Fibroblast of skin of scalp (primary cell): ENCODE results near the gene TOP1. TPM values are rescaled to one million over a fixed set of nuclear protein-coding genes. Genes with fewer than 3 reads are reported as not detected.
"Not testable (repeated sequence)": the region's sequence is repeated elsewhere in the genome, so short reads cannot be mapped to it uniquely, and the experiment has no call there.

Experiments
- DNase-seq: peaks from one replicate; pipeline ENCODE4 v3.0.0-alpha.2; 2013
- polyA plus RNA-seq, 2 experiments: library from polyadenylated mRNA; unstranded; fragments of 120-200 nt; gene quantifications; one replicate each; pipeline ENCODE4 v1.2.1, GENCODE V29; 2013; ENCODE audit not compliant: insufficient read length in 2 of 2

Gene TOP1
- polyA plus RNA-seq (2013, experiment 1 of 2; ENCODE audit: insufficient read length): 43.6 TPM
- polyA plus RNA-seq (2013, experiment 2 of 2; ENCODE audit: insufficient read length): 49.1 TPM

DNA sequence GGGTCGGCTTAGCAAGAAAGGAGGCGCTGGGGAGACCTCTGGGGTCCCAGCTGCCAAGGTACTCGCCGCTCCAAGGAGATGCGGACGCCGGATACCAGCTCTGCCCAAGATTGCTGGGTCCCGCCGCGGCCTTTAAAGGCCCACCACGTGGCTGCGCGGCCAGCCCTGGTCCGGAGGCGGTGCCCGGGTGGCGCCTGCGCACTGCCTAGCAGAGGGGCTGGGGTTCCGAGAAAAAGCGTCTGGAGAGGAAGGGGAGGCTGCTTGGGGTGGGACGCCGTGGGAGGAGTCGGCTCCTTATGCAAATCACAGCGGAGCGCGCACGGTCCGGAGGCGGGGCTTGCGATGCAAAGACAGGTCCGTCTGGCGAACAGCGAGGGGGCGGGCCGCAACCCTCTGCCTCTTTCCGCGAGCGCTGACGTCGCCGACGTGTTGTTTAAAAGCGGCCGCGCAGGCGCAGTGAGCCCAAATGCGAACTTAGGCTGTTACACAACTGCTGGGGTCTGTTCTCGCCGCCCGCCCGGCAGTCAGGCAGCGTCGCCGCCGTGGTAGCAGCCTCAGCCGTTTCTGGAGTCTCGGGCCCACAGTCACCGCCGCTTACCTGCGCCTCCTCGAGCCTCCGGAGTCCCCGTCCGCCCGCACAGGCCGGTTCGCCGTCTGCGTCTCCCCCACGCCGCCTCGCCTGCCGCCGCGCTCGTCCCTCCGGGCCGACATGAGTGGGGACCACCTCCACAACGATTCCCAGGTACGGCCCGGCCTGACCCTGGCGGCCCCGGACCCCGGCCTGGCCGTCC, at the start of gene TOP1:
Gene TOP1 (plus strand): TSS at position 464 of the 791 bp plus-strand sequence. CDS start 246 bp downstream, at position 710.
- DNase-seq: peak; percentile 100

DNA sequence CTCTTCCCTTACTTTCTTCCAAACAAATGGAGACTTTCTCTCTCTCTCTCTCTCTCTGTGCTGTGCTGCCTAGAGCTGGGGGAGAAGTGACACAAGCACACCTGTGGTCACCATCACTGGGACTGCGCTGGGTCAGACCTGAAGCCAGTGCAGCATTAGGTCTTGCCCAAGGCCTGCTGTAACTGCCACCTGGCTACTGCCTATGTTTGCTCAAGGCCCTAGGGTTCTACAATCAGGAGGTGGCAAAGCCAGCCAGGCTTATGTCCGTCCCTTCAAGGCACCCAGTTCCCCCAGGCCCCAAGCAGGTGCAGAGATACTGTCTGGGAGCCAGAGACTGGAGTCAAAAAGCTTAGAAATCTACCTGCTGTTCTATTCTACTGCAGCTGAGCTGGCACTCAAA, 49.4 kb upstream of the TOP1 start:
- no peak for DNase-seq

DNA sequence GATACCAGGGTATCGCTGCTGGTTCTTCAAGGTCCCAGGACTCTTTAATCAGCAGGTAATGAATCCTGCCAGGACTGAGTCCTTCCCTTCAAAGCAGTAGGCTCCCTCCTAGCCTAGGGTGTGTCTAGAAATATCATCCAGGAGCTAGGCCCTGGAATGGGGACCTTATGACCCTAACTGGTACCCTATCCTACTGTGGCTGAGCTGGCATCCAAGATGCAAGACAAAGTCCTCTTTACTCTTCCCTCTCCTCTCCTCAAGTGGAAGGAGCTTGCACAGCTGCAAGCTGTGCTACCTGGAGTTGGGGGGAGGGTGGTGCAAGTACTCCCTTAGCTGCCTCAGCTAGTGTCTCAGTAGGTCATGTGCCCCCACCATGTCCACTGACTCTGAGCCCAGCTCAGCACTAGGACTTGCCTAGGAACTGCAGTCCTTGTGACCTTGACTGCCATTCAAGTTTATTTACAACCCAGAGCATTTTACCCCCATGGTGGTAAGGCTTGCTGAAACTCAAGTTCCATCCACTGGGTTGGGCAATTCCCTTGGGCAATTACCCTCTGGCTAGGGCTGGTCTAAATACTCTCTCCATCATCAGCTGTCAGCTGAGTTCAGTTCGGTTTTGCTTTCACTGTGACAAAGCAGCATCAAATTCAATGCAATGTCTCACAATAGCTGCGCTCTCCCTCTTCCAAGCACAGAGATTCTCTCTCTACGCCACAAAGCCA, 48.4 kb upstream of the TOP1 start:
- DNase-seq: no peak

DNA sequence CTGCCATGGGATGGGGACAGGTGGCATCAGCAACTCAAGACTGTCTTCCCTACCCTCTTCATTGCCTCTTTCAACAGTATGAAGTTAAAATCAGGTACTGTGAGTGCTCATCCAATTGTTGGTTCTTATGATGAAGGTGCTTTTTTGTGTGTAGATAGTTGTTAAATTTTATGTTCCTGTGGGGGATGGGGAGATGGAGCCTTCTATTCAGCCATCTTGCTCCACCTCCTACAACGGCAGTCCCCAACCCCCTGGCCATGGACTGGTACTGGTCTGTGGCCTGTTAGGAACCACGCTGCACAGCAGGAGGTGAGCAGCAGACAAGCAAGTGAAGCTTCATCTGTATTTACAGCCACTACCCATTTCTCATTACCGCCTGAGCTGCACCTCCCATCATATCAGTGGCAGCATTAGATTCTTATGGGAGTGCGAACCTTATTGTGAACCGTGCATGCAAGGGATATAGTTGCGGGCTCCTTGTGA, 47.8 kb upstream of the TOP1 start:
- no peak for DNase-seq

DNA sequence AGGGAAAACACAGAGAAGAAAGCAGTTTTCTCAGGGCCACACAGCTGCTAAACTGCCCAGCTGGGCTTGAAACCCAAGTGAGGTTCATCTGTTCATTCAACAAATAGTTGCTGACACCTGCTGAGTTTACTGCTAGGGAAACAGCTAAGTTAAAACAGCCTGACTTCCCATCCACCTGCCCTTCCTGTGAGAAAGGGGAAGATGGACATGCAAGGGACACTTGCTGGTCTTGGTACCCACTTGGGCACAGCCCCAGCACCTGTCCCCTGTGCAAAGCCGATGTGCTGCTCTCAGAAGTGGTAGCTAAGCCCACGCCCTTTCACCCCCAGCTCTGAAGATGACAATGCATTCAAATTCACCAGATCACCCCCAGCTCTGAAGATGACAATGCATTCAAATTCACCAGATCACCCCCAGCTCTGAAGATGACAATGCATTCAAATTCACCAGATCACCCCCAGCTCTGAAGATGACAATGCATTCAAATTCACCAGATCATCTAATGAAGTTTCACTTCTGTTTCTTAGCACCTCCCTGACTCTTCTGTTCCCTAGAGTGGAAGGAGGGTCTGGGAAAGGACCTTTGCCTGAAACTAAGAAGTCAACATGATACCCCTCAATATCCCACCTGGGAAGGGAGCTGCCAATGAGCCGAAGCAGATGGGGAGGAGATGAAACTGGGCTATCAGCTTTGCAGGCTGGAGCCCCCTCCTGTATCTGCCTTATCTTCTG, 46.0 kb upstream of the TOP1 start:
- no peak for DNase-seq

DNA sequence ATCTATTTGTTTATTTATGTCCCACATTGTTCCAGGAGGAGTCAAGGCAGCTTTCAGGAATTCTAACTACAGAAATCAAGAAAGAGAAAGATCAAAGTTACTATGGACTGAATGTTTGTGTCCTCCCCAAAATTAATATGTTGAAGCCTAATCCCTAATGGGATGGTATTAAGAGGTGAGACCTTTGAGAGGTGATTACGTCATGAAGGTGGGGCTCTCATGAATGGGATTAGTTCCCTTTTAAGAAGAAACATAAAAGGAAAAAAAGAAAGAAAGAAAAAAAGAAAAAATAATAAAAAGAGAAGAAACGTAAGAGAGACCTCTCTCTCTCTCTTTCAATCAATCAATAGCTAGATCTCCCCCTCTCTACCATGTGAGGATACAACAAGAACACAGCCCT, 44.7 kb upstream of the TOP1 start:
- no peak for DNase-seq

DNA sequence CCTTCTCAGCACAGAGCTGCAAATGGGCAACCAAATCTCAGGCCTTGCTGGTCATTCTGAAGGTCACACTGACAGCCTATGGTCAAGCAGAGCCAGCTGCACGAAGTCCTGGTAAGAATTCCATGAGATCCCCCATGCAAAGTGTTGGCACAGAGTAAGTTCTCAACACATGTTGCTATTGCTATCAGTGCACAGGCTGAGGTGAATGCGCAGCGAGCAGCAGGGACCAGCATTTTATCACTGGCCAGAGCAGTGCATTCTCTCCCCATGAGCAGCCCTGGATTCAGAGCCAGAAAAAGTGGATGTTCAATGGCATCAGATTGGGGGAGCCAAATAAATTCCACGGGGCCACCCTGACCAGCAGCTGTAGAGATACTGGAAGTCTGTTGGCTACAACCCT, 44.1 kb upstream of the TOP1 start:
- DNase-seq: no peak

DNA sequence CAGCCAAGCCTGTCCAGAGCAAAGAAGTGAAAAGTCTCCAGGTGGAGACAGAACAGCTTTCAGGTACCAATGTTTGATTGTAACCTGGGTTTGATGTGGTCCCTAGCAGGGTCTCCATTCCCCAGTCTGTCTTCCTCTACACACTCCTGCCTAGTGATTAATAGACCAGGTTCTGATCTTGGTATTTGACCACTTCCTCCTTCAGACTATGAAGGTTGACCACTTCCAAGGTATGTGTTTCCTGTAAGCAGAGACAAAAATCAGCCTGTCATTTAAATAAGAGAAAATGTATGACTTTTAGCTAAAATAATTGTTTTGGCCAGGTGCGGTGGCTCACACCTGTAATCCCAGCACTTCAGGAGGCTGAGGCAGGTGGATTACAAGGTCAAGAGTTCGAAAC, 41.8 kb upstream of the TOP1 start:
- DNase-seq: no peak

DNA sequence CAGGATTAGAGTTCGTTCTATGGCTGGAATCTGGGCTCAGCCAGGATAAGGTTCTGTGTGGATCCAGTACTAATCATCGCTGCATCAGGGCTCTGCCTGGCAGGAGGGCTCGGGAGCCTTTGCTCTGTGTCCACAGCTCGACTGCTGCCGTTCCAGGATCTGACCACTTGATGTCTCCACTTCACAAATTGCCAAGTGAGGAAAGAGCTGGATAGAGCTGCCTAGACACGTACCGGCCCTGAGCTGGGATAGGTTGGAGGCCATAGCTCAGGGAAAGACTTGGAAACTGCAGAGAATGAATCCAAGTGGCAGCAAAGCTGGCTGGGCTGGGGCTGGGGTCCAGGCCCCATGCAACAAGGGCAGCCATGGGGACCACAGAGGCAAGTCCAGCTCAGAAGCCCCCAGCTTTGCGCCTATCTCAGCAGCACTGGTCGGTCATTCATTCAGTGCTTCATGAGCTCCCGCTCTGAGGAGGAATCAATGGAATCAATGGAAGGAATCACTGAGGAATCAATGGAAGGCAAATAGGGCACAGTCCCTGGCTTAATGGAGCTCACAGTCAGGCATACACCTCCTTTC, 38.0 kb upstream of the TOP1 start:
- peak; percentile 87 for DNase-seq

DNA sequence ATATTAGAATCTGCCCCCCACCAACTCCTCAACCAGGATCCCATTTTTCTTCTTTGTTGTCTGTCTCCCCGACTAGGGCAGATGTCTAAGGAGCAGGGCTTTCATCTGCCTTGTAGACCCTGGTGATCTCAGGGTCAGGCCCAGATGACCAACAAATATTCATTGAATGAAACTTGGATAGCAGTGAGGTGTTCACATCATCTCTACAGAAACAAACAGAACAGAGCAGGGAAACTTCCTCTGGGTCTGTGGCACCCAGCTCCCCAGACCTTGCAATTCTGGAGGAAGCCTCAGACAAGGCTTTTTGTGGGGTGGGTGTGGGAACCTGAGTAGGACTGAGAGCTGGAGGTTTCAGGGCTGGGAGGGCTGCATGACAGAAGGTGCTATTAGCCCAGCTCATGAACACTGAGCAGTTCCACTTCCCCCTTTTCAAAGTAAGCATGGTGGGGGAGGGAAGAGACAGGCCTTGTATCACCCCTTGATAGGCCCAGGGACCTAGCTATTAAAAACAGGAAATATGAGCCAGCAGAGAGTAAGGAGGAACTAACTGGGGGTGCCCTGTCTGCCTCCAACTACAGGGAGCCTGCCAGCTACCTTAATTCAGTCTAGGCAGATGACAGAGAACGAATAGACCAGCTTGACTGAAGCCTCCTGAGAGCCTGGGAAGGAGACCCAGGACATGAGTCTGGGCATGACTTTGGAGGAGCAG, 37.3 kb upstream of the TOP1 start:
- DNase-seq: no peak

DNA sequence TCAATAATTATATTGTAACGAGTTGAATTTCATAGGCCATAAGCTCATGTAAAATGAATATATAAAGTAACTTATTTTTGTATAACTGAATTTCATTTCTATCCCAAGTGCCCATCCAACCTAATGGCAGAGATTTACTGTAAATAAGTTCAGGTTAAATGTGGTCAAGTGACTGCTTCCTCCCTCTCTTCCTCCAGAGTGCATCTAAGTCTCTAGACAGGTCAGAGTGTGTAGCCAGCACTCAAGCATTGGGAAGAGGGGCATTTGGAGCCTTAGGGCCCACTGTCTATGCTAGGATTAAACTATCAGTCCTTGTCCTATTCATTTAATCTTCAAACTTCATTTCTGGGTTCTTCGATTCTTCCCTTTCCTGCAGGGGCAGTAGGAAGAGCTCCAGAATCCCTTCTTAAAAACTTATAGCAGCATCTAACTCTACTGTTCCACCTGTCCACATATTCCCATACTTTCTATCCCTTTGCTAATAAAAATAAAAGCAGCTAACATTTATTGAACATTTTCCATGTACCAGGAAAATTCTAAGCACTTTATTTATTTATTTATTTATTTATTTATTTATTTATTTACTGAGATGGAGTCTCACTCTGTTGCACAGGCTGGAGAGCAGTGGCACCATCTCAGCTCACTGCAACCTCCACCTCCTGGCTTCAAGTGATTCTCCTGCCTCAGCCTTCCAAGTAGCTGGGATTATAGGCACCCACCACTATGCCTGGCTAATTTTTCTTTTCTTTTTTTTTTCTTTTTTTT, 36.1 kb upstream of the TOP1 start:
- DNase-seq: no peak

DNA sequence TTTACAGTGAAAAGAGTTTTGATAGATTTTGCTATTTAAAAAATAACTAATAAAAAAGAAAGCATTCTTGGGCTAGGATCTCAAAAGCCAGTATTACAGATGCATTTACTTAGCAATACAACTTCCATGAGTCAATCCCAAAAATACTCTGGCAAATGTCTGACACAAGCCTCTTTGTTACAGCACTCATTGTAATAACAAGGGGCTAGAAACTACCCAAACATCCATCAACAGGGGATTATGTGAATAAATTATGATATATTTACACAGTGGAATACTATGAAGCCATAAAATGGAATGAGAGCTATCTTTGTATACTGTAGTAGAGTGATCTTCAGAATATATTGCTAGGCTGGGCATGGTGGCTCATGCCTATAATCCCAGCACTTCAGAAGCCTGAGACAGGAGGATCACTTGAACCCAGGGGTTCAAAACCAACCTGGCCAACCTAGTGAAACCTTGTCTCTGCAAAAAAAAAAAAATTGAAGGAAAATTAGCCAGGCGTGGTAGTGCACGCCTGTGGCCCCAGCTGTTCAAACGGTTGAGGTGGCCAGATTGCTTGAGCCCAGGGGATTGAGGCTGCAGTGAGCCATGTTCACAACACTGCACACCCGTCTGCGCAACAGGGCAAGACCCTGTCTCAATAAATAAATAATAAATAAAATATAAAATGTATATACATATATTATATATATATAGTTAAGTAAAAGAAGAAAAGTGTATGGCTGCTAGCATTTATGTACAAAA, 34.7 kb upstream of the TOP1 start:
- peak; percentile 23 for DNase-seq

DNA sequence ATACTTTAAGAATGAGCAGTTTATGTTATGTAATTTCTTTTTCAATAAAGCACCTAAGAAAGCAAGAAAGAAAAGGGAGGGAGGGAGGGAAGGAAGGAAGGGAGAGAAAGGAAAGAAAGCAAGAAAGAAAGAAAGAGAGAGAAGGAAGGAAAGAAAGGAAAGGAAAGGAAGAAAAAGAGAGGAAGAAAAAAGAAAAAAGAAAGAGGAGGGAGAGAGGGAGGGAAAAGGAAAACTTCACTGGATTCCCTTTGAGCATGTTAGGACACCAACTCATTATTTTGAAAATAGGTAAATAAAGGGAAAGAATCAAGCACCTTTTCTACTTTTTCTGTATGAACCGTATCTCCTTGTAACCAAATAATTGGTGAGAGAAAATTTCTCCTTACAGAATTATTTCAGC, 32.3 kb upstream of the TOP1 start:
- DNase-seq: no peak

DNA sequence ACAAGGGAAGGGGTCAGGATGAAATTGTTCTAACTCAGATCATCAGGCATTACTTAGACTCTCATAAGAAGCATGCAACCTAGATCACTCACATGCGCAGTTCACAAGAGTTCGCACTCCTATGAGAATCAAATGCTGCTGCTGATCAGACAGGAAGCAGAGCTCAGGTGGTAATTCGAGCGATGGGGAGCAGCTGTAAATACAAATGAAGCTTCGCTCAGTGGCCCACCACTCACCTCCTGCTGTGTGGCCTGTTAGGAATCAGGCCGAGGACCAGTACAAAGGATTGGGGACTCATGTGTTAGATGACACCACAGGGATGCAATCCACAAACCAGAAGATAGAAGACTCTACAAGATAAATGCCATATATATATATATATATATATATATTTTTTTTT, 31.5 kb upstream of the TOP1 start:
- DNase-seq: no peak

DNA sequence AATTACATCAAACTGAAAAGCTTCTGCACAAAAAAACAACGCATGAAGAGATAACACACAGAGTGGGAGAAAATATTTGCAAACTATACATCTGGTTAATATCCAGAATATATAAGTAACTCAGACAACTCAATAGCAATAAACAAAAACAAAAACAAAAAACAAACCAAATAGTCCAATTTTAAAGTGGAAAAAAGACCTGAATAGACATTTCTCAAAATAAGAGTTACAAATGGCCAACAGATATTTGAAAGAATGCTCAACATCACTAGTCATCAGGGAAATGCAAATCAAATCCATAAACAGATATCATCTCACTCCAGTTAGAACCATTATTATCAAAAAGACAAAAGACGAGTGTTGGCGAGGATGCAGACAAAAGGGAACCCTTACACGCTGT, 28.8 kb upstream of the TOP1 start:
- DNase-seq: no peak

DNA sequence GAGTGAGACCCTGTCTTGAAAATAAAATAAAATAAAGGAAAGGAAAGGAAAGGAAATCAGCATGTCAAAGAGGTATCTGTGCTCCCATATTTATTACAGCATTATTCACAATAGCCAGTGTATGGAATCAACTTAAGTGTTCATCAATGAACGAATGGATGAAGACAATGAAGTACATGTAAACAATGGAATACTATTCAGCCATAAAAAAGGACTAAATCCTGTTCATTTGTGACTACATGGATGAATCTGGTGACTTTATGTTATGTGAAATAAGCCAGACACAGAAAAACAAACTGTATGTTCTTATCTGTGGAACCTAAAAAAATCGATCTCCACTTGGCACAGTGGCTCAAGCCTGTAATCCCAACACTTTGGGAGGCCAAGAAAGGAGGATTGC, 28.0 kb upstream of the TOP1 start:
- DNase-seq: no peak

DNA sequence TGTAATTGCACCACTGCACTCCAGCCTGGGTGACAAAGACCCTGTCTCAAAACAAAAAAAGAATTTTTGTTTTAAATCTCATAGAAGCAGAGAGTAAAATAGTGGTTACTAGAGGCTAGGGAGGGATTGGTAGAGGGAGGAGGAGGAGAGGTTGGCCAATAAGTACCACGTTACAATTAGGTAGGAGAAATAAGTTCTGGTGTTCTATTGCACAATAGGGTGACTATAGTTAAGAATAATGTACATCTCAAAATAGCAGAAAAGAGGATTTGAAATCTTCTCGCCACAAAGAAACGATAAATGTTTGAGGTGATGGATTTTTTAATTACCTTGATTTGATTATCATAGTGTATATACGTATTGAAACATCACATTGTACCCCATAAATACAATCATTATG, 27.1 kb upstream of the TOP1 start:
- DNase-seq: no peak

DNA sequence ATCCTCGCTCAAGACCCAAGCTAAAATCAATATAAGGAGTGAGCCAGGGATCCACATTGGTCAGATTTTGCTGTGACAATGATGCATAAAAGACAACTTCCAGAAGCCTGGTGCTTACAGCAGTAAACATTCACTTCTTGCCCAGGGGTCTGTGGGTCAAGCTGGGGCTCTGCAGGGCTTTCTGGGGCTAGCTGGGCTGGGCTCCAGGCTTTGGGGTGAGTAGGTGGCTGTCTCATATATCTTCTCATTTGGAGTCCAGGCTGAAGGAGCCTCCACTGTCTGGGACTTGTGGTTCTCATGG, 25.8 kb upstream of the TOP1 start:
- no peak for DNase-seq

DNA sequence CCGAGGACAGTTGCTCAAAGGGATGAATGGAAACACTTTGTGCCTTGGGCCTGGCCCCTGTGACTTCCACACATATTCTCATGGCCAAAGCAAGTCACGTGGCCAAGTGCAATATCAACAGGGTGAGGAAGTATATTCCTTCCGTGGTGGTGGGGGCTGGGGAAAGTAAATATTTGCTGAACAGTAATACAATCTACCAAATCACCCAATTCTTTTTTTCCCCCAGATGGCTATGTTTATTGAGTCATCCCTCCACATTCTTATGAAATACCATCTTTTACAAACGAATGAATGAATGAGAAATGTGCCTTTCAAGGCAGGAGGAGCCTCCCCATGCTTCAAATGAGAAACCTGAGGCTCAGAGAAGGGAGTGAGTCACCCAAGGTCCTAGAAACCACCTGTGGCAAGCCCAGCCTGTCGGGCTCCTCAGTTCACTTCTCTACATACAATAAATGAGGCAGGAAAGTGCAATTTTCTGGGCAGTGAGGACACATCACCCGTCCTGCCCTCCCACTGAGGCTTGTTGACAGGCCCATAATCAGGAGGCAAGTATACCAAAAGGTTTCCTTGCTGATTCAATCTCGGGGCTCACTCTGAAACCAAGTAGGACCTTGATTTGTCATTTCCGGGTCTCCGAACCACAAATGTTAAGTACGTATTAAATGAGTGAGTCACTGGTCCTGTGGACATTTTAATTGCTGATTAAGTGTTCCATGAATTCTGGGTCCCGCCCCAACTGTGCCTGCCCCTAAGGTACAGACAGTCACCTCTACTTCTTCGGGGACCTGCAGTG, 25.3 kb upstream of the TOP1 start:
- peak; percentile 97 for DNase-seq

DNA sequence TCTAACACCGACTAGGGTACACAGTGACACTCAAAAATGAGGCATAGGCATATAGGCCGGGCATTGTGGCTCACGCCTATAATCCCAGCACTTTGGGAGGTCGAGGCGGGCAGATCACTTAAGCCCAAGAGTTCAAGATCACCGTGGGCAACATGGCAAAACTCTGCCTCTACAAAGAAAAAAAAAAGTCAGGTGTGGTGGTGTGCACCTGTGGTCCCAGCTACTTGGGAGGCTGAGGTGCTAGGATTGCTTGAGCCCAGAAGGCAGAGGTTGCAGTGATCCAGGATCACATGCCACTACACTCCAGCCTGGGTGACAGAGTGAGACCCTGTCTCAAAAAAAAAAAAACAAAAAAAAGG, 24.7 kb upstream of the TOP1 start:
- not testable (repeated sequence) for DNase-seq
